ENCODE data around the gene CBARP. TPM values are rescaled to one million over a fixed set of nuclear protein-coding genes. Genes with fewer than 3 reads are reported as not detected.

The CBARP gene
- polyA plus RNA-seq, 2 donors, result 0.95 to 1.3 TPM

DNA sequence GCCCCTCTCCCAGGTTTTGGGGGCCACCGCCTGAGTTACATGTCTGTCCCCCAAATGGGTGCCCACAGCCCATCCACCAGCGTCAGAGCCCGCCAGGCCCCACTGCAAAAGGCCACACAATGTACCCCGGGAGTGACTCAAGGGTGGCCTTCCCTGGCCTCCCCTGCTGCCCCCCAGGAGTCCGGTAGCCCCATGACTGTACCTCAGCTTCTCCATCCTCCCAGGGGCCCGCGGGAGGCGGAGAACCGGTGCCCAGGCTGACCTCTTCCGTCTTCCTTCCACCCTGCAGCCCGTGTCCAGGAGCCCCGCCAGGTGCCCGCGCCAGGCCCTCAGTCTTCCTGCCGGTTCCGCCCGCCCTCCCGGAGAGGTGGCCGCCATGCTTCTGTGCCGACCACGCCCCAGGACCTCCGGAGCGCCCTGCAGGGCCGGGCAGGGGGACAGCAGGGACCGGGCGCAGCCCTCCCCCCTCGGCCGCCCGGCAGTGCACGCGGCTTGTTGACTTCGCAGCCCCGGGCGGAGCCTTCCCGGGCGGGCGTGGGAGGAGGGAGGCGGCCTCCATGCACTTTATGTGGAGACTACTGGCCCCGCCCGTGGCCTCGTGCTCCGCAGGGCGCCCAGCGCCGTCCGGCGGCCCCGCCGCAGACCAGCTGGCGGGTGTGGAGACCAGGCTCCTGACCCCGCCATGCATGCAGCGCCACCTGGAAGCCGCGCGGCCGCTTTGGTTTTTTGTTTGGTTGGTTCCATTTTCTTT, 10.3 kb downstream of the CBARP start:
- H3K9me3 ChIP-seq (ENCODE audit: control insufficient read depth in 2 of 2, insufficient read depth in 1 of 2, low read depth in 1 of 2, low read length in 1 of 2), result no peaks in the 10 kb centered on the region
- no peak overlapping the region for H3K4me3 ChIP-seq (ENCODE audit: low read depth in 1 of 2, low read length in 2 of 2)
- no peak overlapping the region for H3K27ac ChIP-seq (ENCODE audit: low read depth in 2 of 2, low read length in 1 of 2)
- 86 to 88% methylated on average over 49 to 56 of the region's 56 CpGs for WGBS, 2 donors
- no peaks in the 10 kb centered on the region for H3K27me3 ChIP-seq (ENCODE audit: control insufficient read depth in 1 of 2, insufficient read depth in 2 of 2, low read length in 2 of 2)
- H3K4me1 ChIP-seq (ENCODE audit: control insufficient read depth in 2 of 2, insufficient read depth in 2 of 2, low read length in 1 of 2), result peaks cover 0 to 11% of the 10 kb centered on the region in 2 donors
- H3K36me3 ChIP-seq (ENCODE audit: control insufficient read depth in 2 of 2, insufficient read depth in 2 of 2, low read length in 1 of 2), result peaks cover 7 to 50% of the 10 kb centered on the region in 2 donors

DNA sequence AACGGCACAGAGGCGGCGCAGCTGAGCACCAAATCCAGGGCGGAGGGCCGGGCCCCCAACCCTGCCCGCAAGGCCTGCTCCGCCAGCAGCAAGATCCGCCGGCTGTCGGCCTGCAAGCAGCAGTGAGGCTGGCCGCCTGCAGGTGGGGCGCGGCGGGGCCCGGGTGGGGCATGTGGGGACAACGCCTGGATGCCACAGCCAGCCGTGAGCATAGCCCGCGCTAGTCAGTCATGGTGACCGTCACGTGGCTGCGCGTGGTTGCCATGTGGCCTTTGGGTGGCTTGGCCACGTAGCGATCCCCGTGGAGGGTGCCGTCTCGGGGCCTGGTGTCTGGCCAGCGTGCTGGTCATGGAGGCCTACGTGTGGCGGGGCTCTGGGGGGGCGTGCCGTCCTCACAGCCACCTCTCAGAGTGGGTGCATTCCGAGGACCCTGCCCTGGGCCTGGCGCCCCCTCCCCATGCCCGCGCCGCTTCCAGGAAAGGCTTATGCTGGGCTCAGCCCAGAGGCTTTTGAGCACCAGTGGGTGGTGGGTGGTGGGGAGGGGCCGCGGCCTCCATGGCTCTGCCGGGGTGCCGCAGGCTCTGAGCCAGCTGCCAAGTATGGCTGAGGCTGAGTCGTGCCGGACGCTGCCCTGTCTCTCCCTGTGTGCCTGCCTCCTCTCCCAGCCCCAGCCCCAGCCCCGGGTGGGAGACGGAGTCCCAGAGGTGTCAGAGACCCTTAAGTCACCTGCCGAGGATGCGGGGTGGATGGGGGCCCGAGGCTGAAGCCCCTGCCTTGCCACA, 11.1 kb downstream of the CBARP start:
- 87 to 91% methylated on average over 50 of the region's 50 CpGs for WGBS, 2 donors
- Histone ChIP-seq H3K9me3 (ENCODE audit: control insufficient read depth in 2 of 2, insufficient read depth in 1 of 2, low read depth in 1 of 2, low read length in 1 of 2) (no peaks in the 10 kb centered on the region), H3K27me3 (ENCODE audit: control insufficient read depth in 1 of 2, insufficient read depth in 2 of 2, low read length in 2 of 2) (no peaks in the 10 kb centered on the region), H3K4me3 (ENCODE audit: low read depth in 1 of 2, low read length in 2 of 2) (no peak overlapping the region), H3K36me3 (ENCODE audit: control insufficient read depth in 2 of 2, insufficient read depth in 2 of 2, low read length in 1 of 2) (peaks cover 7 to 56% of the 10 kb centered on the region in 2 donors), H3K27ac (ENCODE audit: low read depth in 2 of 2, low read length in 1 of 2) (no peak overlapping the region), H3K4me1 (ENCODE audit: control insufficient read depth in 2 of 2, insufficient read depth in 2 of 2, low read length in 1 of 2) (peaks cover 0 to 3% of the 10 kb centered on the region in 2 donors)

DNA sequence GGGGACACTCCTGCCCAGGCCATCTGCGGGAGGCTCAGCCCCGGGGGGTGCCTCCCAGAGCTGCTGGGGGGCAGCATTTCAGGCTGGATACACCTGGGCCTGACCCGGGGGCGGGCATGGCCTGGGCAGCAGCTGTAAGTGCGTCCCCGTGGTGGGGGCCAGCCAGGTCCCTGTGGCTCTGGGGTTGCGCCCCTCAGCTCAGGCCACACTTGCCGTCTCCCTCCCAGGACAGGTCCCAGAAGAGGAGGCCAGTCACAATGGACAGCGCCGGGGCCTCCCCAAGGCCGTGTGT, 11.6 kb downstream of the CBARP start:
- Histone ChIP-seq H3K4me1 (ENCODE audit: control insufficient read depth in 2 of 2, insufficient read depth in 2 of 2, low read length in 1 of 2) (no peaks in the 10 kb centered on the region), H3K27ac (ENCODE audit: low read depth in 2 of 2, low read length in 1 of 2) (no peak overlapping the region), H3K27me3 (ENCODE audit: control insufficient read depth in 1 of 2, insufficient read depth in 2 of 2, low read length in 2 of 2) (no peaks in the 10 kb centered on the region), H3K36me3 (ENCODE audit: control insufficient read depth in 2 of 2, insufficient read depth in 2 of 2, low read length in 1 of 2) (peaks cover 7 to 62% of the 10 kb centered on the region in 2 donors), H3K9me3 (ENCODE audit: control insufficient read depth in 2 of 2, insufficient read depth in 1 of 2, low read depth in 1 of 2, low read length in 1 of 2) (no peaks in the 10 kb centered on the region), H3K4me3 (ENCODE audit: low read depth in 1 of 2, low read length in 2 of 2) (no peak overlapping the region)
- WGBS, 2 donors, result 94 to 96% methylated on average over 11 of the region's 11 CpGs

DNA sequence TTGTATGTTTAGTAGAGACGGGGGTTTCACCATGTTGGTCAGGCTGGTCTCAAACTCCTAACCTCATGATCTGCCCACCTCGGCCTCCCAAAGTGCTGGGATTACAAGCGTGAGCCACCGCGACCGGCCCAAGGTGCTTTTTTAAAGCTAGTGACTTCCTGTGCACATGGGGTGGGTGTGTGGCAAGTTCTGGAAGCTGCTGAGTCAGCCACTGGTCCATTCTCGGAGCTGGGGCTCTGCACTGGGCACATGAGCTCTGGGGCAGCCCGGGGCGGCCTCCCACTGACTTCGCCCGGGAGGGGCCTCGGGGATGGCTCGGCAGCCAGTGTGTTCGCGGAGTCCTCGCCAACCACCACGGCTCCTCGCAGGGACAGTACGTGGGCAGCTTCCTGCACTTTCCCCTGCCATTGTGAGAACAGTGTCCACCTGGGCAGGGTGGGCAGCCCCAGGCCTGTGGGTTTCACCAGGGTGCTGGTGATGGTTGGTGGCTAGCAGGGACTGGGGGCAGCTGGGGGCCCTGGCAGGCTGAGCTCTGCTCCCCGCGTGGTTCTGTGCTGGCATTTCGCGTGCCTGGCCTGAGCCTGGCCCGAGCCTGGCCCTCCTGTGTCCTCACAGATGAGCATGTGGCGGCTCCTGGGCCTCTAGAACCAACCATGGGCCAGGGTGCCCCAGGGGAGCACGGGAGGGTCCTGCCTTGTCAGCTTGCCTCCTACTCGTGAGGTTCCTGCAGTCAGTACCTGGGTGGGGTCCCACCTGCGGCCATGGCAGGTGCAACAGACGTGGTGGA, 12.2 kb downstream of the CBARP start:
- WGBS, 2 donors, result 85 to 86% methylated on average over 27 to 29 of the region's 29 CpGs
- H3K9me3 ChIP-seq (ENCODE audit: control insufficient read depth in 2 of 2, insufficient read depth in 1 of 2, low read depth in 1 of 2, low read length in 1 of 2), result no peaks in the 10 kb centered on the region
- H3K27me3 ChIP-seq (ENCODE audit: control insufficient read depth in 1 of 2, insufficient read depth in 2 of 2, low read length in 2 of 2), result no peaks in the 10 kb centered on the region
- no peak overlapping the region for H3K27ac ChIP-seq (ENCODE audit: low read depth in 2 of 2, low read length in 1 of 2)
- H3K4me3 ChIP-seq (ENCODE audit: low read depth in 1 of 2, low read length in 2 of 2), result no peak overlapping the region
- H3K4me1 ChIP-seq (ENCODE audit: control insufficient read depth in 2 of 2, insufficient read depth in 2 of 2, low read length in 1 of 2), result no peaks in the 10 kb centered on the region
- peaks cover 12 to 67% of the 10 kb centered on the region in 2 donors for H3K36me3 ChIP-seq (ENCODE audit: control insufficient read depth in 2 of 2, insufficient read depth in 2 of 2, low read length in 1 of 2)

DNA sequence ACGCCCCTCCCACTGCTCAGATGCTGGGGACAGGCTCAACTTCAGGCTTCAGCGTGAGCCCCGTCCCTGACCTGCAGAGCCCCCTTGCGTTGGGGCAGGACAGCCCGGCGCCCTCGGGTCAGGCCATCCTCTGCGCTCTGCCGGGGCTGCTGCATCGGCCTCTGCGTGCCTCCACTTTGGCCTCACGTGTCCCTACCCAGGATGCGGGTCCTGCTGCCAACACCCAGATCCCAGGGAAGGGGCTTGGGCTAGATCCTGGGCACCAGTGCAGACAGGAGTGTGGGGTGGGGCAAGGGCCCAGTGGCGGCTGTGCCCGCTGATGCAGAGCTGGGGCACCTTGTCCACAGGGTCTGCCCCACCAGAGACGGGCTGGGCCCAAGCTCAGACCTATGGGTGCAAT, 13.0 kb downstream of the CBARP start:
- Histone ChIP-seq H3K9me3 (ENCODE audit: control insufficient read depth in 2 of 2, insufficient read depth in 1 of 2, low read depth in 1 of 2, low read length in 1 of 2) (no peaks in the 10 kb centered on the region), H3K4me3 (ENCODE audit: low read depth in 1 of 2, low read length in 2 of 2) (no peak overlapping the region), H3K4me1 (ENCODE audit: control insufficient read depth in 2 of 2, insufficient read depth in 2 of 2, low read length in 1 of 2) (no peaks in the 10 kb centered on the region), H3K27ac (ENCODE audit: low read depth in 2 of 2, low read length in 1 of 2) (no peak overlapping the region), H3K36me3 (ENCODE audit: control insufficient read depth in 2 of 2, insufficient read depth in 2 of 2, low read length in 1 of 2) (peaks cover 16 to 72% of the 10 kb centered on the region in 2 donors), H3K27me3 (ENCODE audit: control insufficient read depth in 1 of 2, insufficient read depth in 2 of 2, low read length in 2 of 2) (no peaks in the 10 kb centered on the region)
- WGBS, 2 donors, result 88 to 92% methylated on average over 16 of the region's 16 CpGs

DNA sequence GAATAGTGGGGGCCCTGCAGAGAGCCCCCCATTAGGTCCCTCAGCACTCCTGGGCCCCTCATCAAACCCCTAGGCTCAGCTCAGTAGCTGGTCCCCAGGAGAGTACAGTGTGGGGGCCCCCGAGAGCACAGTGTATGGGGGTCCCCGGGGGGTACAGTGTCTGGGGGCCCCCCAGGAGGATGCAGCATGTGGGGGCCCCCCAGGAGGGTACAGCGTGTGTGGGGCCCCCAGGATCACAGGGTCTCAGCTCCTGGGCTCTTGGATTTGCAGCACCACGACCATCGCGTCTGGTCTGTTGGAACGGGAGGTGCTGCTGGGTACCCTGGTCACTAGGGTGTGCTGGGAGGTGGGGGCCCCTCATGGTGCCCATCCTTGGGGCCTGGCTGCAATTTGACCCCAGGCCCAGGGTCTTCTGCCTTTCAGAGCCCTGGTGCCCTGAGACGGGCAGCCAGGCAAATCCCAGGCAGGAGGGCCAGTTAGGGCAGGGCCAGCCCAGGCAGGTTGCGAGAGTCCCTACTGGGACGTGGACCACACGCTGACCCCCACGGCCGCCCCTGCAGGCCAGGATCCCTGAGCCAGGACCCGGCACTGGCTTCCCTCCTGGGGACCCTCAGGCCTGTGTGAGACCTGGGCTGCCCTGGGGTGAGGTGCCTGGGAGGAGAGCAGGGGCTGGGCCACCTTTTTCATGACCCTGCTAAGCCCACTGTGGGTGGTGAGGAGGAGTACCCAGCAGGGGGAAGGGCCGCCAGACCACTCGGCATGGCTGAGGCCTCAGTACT, 13.6 kb downstream of the CBARP start:
- Histone ChIP-seq H3K27me3 (ENCODE audit: control insufficient read depth in 1 of 2, insufficient read depth in 2 of 2, low read length in 2 of 2) (no peaks in the 10 kb centered on the region), H3K4me1 (ENCODE audit: control insufficient read depth in 2 of 2, insufficient read depth in 2 of 2, low read length in 1 of 2) (no peaks in the 10 kb centered on the region), H3K27ac (ENCODE audit: low read depth in 2 of 2, low read length in 1 of 2) (no peak overlapping the region), H3K4me3 (ENCODE audit: low read depth in 1 of 2, low read length in 2 of 2) (no peak overlapping the region), H3K9me3 (ENCODE audit: control insufficient read depth in 2 of 2, insufficient read depth in 1 of 2, low read depth in 1 of 2, low read length in 1 of 2) (no peaks in the 10 kb centered on the region), H3K36me3 (ENCODE audit: control insufficient read depth in 2 of 2, insufficient read depth in 2 of 2, low read length in 1 of 2) (peaks cover 16 to 74% of the 10 kb centered on the region in 2 donors)
- 90 to 93% methylated on average over 16 of the region's 16 CpGs for WGBS, 2 donors

DNA sequence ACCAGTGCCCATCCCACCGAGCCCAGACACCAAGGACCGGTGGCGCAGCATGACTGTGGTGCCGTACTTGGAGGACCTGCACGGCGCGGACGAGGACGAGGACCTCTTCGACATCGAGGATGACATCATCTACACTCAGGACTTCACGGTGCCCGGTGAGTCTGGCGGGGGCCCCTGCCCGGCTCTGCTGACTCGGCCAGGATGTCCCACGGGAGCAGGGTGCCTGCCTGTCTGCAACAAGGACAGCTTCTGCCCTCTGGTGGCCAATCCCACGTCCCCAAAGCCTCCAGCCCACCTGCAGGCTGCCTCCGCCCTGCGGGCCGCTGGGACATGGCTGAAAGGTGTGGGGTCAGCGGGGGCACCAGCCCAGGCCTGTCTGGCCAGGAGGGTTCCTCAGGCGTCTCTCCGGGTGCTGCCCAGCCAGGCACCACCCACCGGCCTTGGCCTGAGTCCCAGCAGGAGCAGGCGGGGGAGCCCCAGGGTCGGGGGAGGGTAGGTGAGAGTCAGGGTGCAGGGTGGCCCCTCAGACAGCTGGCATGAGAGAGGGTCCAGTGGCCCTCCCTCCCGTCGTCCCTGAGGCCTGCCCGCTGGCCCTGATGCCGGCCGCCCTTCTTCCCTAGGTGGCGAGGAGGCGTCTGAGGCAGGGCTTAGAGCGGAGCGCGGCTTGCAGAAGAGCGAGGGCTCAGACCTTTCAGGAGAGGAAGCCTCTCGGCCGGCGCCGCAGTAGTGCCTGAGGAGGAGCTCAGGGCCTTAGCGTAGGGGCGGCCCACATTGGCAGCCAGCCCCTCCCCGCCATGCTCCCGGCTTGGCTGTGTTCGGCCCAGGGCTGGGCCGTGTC, 14.6 kb downstream of the CBARP start:
- 75 to 78% methylated on average over 43 to 48 of the region's 48 CpGs for WGBS, 2 donors
- Histone ChIP-seq H3K27me3 (ENCODE audit: control insufficient read depth in 1 of 2, insufficient read depth in 2 of 2, low read length in 2 of 2) (no peaks in the 10 kb centered on the region), H3K27ac (ENCODE audit: low read depth in 2 of 2, low read length in 1 of 2) (no peak overlapping the region), H3K4me1 (ENCODE audit: control insufficient read depth in 2 of 2, insufficient read depth in 2 of 2, low read length in 1 of 2) (no peaks in the 10 kb centered on the region), H3K4me3 (ENCODE audit: low read depth in 1 of 2, low read length in 2 of 2) (no peak overlapping the region), H3K9me3 (ENCODE audit: control insufficient read depth in 2 of 2, insufficient read depth in 1 of 2, low read depth in 1 of 2, low read length in 1 of 2) (no peaks in the 10 kb centered on the region), H3K36me3 (ENCODE audit: control insufficient read depth in 2 of 2, insufficient read depth in 2 of 2, low read length in 1 of 2) (peaks cover 16 to 72% of the 10 kb centered on the region in 2 donors)

DNA sequence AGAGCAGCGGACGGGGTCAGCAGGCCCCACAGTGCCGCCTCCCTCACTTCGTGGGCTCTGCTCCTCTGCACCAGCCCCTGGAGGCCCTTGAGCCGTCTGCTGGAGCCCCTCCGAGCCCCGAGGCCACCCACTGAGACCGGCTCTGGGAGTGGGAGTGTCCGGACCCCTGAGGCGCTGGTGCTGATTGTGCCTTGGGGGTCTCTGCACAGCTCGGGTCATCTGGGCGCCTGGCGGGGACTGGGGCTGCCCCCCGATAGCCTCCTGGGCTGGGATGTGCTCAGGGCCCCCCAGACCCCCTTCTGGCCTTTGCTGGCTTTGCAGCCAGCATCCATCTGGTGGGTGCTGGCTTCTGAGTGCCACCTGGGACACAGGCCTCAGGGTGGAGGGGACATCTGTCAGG, 15.4 kb downstream of the CBARP start:
- WGBS, 2 donors, result 87 to 89% methylated on average over 14 of the region's 14 CpGs
- H3K9me3 ChIP-seq (ENCODE audit: control insufficient read depth in 2 of 2, insufficient read depth in 1 of 2, low read depth in 1 of 2, low read length in 1 of 2), result no peaks in the 10 kb centered on the region
- no peaks in the 10 kb centered on the region for H3K4me1 ChIP-seq (ENCODE audit: control insufficient read depth in 2 of 2, insufficient read depth in 2 of 2, low read length in 1 of 2)
- no peaks in the 10 kb centered on the region for H3K27me3 ChIP-seq (ENCODE audit: control insufficient read depth in 1 of 2, insufficient read depth in 2 of 2, low read length in 2 of 2)
- no peak overlapping the region for H3K4me3 ChIP-seq (ENCODE audit: low read depth in 1 of 2, low read length in 2 of 2)
- peaks cover 12 to 65% of the 10 kb centered on the region in 2 donors for H3K36me3 ChIP-seq (ENCODE audit: control insufficient read depth in 2 of 2, insufficient read depth in 2 of 2, low read length in 1 of 2)
- H3K27ac ChIP-seq (ENCODE audit: low read depth in 2 of 2, low read length in 1 of 2), result no peak overlapping the region

Data from esophagus (tissue), 2 donors.